Urothelium cell line (cell line): ENCODE measurements around the gene GATD1.
A peak's percentile ranks its signal among the peaks of the same experiment; 100 is the strongest.

ENCODE experiments used
- DNase-seq: peaks from one replicate; pipeline ENCODE4 v3.0.0; 2011; ENCODE audit warnings: low spot score, mixed read lengths
- FAIRE-seq: peaks from 2 replicates; lab custom pipeline; 2011; peaks lifted over from hg19 to GRCh38; lab: Jason Lieb, UNC

The GATD1 gene, protein sequence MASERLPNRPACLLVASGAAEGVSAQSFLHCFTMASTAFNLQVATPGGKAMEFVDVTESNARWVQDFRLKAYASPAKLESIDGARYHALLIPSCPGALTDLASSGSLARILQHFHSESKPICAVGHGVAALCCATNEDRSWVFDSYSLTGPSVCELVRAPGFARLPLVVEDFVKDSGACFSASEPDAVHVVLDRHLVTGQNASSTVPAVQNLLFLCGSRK

DNA sequence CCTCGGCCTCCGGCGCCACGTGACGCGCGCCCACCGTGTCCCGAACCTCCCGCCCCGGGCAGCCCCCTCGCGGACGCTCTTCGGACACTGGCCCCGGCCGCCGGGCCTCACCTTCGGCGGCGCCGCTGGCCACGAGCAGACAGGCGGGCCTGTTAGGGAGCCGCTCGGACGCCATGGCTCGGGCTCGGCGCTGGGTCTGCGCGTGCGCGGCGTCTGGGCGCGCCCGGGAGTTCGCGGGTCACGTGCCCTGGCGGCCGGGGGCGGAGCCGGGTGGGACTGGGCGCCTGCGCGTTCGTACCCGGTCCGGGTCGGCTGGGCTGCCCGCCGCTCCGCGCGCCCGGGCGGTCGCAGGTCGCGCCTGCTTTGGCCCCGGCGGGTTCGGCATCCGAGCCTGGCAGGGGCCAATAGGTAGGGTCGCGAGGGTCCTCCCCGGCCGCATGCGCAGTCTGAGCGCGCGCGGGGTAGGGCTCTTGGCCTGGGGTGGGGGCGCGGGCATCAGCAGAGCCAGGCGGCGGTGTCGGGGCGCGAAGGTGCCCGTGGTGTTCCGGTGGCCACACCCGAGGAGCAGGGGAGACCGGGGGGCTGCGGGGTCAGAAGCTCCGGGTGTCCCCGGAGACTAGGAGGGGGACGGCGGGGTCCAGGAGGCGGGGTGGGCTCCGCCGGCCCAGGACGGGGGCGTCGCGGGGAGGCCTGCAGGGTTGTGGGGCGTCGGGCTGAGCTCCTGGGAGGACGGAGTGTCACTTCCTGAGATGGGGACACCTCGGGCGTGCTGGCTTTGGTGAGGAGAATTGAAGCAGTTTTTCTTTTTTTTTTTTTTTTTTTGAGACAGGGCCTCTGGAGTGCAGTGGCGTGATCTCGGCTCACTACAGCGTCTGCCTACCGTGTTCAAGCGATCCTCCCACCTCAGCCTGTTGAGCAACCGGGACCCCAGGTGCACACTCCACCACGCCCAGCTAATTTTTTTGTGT is at the start of gene GATD1:
Gene GATD1 (minus strand): TSS at position 200 of the 968 bp plus-strand sequence. CDS start 25 bp downstream, at position 175.
- FAIRE-seq (peak; percentile 77), DNase-seq (peak; percentile 96)

DNA sequence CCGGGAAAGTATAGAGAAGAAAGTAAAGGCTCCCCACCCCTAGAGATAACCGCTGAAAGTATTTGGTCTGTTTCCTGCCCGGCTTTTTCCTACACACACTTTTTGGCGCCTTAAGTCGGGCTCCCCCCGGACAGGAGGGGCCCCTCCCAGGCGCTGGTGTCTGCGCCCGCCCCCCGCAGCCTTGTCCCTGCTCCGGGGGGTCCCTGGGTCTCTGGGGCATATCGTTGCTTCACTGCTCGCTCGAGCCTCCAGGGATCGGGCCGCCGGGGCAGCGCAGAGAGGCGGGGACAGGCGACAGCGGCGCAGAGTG is 49.5 kb upstream of the GATD1 start:
- DNase-seq, result no peak
- no peak for FAIRE-seq

DNA sequence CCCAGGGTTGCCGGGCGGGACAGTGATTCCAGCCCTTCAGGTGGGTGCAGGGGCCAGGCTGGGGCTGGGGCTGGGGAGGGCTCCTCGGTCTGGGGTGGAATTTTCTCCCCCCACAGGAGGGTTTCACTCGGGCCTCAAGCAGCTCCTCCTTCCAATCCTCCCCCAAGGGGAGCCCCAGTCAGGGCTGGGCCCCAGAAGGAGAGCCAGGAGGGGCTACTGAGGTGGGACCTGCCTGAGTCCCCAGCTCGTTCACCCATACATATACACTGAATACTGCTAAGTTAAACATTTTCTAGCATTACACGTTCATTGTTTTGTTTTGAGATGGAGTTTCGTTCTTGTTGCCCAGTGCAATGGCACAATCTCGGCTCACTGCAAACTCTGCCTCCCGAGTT is 48.9 kb upstream of the GATD1 start:
- no peak for FAIRE-seq
- DNase-seq, result no peak

DNA sequence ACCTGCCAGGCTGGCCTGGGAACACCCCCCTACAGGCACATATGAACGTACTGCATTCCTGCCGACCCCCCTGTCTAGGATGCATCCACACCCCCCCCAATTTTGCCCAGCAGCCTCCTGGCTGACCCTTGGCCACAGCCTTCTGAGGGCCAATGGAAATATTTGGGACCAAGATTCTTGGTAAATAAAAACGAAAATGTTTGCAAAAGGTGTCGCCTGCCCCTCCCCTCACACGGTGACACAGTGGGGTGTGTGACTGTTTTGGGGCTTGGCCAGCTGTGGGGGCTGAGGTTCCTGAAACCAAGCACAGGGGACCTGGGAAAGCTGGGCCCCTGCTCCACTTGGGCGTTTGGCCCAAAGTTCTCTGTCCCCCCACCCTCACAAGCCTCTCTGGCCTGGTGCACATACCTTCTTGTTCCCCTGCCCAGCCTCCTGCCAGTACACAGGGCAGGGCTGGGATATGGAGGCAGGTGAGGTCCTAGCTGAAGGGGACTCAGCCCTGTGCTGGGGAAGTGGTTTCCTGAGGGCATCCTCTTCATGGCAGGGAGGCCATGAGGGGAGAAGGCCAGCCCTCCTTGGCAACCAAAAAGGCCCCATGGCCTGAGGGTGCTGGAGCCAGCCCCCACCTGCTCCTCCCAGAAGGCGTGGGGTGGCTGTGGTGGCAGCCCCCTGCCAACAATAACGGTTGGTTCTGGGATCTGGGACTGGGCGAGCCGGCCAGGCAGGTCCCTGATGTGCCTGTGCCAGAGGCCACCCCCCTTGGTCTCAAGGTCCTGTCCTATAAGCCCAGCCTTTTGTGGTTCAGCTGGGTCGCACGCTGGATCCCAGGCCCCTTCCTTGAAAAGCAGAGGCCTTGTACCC is 48.3 kb upstream of the GATD1 start:
- FAIRE-seq, result no peak
- no peak for DNase-seq

DNA sequence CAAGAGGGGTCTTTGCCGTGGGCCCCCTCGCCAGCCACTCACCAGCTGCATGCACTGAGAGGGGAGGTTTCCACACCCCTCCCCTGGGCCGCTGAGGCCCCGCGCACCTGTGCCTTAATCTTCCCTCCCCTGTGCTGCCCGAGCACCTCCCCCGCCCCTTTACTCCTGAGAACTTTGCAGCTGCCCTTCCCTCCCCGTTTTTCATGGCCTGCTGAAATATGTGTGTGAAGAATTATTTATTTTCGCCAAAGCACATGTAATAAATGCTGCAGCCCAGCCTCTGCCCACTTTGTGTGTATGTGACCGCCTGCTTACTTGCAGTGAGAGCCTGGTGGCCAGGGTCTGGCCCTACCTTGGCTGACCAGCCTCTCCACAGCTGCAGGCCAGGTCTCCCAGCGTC is 47.7 kb upstream of the GATD1 start:
- no peak for FAIRE-seq
- DNase-seq, result no peak

DNA sequence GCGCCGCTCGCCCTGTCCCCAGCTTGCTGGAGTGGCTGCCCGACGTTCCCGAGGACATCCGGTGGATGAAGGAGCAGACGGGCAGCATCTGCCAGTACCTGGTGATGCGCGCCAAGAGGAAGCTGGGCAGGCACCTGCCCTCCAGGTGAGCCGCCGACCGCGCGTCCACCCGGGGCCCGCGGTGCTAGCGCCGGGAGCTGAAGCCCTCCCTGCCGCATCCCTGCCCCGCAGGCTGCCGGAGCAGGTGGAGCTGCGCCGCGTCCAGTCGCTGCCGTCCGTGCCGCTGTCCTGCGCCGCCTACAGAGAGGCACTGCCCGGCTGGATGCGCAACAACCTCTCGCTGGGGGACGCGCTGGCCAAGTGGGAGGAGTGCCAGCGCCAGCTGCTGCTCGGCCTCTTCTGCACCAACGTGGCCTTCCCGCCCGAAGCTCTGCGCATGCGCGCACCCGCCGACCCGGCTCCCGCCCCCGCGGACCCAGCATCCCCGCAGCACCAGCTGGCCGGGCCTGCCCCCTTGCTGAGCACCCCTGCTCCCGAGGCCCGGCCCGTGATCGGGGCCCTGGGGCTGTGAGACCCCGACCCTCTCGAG is 47.1 kb upstream of the GATD1 start:
- FAIRE-seq, result no peak
- DNase-seq, result no peak

DNA sequence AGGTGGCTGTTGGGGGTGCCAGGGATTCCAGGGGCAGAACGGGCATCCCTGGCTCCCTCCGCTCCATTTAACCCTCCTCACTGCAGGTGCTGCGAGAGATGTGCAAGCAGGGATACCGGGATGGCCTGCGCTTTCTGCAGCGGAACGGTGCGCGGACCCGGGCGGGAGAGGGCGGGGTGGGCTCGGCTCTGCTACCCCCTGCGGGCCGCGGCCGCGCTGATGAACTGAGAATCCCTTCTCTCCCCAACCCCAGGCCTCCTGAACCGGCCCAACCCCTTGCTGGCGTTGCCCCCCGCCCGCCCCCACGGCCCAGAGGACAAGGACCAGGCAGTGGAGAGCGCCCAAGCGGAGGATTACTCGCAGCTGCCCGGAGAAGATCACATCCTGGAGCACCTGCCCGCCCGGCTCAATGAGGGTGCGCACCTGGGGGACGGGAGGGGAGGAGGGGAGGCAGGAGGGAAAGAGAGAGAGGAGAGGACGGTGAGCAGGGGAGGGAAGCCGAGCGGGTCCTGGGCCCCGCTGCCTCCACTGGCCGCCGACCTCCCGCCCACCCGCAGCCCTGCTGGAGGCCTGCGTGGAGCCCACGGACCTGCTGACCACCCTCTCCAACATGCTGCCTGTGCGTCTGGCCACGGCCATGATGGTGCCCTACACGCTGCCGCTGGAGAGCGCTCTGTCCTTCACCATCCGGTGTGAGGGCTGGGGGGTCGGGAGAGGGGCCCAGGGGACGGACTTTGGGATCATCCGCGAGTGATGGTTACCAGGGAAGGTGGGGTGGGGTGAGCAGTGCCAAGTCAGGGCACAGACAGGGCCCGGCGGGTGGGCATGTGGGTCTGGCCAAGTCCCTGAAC is 46.4 kb upstream of the GATD1 start:
- DNase-seq, result no peak
- no peak for FAIRE-seq

DNA sequence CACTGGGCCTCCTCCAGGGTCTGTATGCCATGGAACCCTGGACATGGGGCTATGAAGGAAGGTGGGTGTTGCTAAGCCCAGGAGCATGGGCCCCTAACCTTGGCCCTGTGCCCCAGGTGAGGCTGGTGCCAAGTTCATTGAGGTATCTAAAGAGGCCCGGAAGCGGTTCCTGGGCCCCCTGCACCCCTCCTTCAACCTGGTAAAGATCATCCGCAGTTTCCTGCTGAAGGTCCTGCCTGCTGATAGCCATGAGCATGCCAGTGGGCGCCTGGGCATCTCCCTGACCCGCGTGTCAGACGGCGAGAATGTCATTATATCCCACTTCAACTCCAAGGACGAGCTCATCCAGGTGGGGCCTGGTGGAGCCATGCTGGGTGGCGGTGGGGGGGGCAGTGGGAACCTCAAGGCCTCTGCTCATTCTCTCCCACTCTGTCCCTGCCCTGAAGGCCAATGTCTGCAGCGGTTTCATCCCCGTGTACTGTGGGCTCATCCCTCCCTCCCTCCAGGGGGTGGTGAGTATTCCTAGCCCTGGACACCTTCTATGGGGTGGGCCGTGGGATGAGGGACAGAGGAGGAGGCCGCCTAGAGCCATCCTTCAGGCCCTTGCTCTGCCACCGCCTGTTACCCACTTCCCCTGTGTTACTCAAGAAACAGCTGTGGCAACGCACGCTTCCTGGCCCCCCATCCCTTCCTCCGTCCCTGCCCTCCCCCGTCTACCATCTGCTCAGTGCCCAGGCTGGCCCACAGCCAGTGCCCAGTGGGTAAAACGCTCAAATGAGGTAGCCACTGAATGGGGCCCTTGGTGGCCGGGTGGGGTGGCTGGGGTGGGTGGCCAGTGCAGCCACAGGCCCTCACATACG is 44.5 kb upstream of the GATD1 start:
- FAIRE-seq (no peak), DNase-seq (no peak)

DNA sequence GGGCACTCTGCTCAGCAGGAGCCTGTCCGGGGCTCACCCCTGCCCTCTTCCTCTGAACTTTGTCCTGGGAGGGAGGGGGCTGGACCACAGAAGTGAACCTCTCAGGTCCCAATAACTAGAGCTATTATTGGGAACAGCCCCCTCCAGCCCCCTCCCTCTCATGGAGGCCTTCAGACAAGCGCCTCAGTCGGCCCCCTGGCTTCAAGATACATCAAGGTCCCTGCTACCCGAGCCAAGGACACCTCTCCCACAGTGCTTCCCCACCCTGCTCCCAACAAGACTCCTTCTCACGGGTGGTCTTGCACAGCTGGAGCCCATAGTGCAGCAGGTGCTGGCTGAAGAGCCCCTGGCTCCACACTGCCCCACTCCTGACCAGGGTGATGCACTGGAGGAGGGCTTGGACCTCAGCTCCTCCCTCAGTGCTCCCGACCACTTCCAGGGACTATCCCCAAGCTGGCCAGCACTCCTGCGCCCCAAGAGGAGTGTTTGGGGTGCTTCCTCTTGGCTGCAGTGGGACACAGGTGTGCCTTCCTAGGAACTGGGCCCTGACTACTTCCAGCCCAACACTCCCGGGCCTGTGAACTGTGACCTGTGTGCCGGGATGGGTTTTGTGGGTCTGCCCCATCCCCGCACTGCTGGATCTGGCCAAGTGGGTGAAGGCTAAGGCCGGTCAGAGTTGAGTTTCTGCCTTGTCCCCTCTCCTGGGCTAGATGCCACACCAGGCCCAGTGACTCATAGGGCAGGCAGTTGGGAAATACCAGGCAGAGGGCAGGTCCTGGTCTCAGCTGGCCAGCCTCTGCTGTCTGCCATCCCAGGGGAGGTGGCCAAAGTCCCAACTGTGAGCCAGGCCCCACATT is 43.6 kb upstream of the GATD1 start:
- no peak for FAIRE-seq
- peak; percentile 35 for DNase-seq

DNA sequence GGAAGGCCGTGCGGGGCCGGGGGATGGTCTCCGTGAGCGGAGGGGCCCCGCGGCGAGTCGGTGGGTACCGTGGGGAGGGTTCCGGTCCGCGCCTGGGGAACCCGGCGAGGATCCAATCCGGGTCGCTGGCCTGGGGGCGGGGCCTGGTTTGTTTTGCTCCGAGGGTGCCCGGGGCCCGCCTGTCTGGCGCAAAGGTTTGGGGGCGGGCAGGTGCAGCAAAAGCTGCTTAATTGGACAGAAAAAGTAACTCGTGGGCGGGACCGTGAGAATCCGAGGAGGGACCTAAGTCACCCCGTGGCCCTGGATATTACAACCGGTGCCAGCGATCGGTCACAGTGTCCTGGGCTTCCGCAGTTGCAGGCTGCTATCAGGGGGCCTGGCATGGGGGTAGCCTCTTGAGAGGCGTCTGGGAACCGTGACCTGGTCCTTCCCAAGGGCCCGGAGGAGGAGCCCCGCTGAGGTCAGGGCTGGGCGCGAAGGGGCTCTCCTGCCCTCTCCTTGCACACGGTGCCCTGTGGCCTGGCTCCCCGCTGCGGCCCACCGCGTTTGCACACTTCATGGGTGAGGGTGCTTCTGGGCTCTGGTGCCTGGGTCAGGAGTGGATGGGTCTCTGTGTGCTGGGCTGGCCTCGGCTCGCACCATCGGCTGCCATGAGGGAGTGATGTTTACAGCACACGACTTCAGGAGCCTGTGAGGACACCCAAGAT is 42.8 kb upstream of the GATD1 start:
- no peak for FAIRE-seq
- peak; percentile 71 for DNase-seq

DNA sequence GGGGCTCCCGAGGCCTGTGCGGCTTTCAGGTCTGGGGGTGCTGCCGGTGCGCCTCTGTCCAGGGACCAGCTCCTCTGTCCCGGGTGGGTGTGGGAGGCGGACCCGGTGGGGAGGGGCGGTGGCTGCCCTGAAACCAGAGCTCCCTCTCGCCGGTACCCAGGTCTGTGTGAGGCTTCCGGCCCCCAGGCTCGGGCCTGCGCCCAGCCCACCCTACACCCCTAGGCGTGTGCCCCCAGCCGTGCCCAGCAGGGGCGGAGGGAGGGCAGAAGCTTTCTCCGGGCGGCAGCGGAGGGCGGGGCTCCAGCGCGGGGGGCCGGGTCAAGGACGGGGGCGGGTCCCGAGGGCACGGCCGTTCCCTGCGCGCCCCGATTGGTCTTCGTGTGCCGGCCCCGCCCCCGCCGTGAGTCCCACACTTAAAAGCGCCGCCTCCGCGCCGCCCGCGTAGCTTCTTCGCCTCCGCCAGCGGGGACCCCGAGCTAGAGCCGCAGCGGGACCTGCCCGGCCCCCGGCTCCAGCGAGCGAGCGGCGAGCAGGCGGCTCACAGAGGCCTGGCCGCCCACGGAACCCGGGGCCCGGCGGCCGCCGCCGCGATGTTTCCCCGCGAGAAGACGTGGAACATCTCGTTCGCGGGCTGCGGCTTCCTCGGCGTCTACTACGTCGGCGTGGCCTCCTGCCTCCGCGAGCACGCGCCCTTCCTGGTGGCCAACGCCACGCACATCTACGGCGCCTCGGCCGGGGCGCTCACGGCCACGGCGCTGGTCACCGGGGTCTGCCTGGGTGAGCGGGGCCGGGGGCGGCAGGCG is 42.0 kb upstream of the GATD1 start:
- peak; percentile 83 for DNase-seq
- no peak for FAIRE-seq

DNA sequence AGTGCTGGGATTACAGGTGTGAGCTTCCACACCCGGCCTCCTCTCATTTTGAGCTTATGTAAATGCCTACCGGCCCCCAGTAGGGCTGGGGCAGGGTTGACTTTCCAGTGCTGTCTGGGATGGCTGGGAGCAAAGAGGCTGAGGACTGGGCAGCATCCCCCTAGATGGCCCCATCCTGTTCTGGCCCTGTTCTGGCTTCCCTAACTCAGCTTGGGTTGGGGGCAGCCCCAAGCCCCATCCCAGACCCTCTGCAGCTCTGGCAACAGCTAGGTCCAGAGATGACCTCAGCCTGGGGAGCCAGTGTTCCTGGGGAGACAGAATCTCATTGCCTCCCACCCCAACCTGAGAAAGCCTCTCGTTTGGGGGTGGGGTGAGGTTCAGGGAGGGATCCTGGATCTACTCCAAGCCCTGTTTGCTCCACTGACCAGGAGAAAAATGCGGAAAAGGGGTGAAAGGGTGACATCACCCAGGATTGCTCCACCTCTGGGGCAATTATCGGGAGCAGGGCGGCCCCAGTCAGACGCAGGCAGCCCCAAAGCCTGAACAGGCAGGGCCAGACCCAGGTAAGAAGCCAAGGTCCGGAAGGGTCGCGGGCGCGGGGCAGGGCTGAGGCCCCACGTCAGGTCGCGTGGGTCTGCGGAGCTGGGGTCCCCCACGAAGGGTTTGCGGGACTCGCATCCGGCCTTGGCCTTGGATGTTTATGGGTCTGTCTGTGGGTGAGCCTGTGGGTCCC is 41.3 kb upstream of the GATD1 start, which contains the start of gene PNPLA2:
Gene PNPLA2 (plus strand): TSS at position 519 of the 733 bp plus-strand sequence. CDS start 805 bp downstream, outside the sequence.
- DNase-seq (no peak), FAIRE-seq (no peak)

DNA sequence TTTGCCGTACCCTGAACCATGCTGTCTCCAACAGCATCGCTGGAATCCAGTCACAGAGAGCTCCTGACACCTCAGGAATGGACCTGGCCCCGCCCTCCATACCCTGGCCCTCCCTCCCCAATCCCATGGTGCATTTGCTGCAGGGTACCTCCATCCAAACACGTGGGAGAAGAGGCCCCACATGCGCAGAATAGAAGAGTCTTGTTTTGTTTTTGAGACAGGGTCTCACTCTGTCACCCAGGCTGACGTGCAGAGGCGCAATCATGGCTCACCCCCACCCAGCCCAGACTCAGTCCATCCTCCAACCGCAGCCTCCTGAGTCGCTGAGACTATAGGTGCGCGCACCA is 39.1 kb upstream of the GATD1 start:
- DNase-seq (no peak), FAIRE-seq (no peak)

DNA sequence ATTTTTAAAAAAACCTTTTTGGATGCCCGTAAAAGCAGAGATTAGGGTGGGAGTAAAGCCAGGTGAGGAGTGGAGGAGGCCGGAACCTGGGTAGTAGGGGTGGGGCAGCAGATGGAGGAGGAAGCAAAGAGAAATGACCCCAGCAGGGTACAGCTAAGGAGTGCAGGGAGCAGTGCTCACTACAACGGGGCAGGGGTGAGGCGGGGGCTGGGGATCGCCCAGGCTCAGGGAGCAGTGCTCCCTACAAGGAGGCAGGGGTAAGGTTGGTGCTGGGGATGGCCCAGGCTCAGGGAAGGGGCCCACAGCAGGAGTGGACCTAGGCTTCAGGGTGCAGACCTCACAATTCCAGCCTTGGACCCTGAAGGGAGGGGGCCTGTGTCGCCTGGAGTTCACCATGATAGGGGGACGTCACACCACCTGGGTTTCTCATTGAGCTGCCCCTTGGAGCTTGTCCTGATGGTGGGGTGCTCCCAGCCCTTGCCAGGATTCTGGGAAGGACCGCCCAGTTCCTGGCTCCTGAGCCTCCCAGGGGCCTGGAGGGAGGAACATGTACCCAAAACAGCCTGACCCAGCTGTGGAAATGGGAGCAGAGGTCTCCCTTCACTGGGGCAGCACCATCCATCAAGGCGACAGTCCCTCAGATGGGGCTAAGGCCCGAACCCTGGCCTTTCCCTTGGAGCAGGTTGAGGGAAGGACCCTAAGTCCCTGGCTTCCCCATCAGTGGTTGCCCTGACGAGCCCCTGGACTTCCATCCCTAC is 38.6 kb upstream of the GATD1 start:
- no peak for DNase-seq
- FAIRE-seq, result no peak

DNA sequence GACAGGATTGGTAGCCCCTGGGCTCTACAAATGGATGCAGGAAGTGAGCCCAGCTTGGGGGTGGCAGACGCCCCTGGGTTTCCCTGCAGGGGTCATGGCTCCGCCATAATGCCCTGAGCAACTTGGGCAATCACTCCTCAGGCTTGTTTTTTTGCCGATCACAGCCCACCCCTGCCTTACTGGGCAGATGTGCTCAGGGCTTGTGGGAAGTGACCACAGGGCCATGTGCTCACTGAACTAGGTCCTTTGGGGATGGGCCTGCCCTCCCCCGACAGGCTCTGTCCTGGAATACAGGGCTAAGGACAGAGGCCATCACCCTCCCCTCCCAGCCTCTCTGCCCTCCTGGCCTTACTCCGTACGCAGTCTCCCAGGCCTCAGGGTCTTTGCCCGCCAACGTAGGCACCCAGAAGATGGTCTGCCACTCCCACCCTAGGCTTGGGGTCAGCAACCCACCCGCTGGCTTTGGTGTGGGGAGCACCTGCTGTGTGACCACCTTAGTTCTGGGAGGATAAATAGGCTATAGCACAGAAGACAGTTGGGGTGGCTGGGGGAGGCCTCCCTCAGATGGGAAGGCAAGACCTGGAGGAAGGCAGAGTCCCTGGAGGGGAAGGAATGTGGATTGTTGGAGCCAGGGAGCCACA is 36.3 kb upstream of the GATD1 start:
- FAIRE-seq, result no peak

More for the DNA sequence above, 36.3 kb upstream of the GATD1 start:
- no peak for DNase-seq
